GM21825 (cell line): ENCODE data around the gene DNAH8.

Experiments
- ATAC-seq: cut with Tn5 transposase; IDR thresholded peaks from one replicate; pipeline ENCODE4 v1.9.1; 2021; ENCODE audit warnings: mild to moderate bottlenecking, moderate library complexity; ENCODE audit not compliant: unreplicated experiment

Gene DNAH8

GRCh38 chr6:38955861-38956260 is 240.8 kb downstream of the DNAH8 start:
- ATAC-seq: no peak

- ATAC-seq: no peak
Measured at GRCh38 chr6:38957426-38957825, 242.3 kb downstream of the DNAH8 start.

GRCh38 chr6:38959138-38959537 is 244.0 kb downstream of the DNAH8 start:
- ATAC-seq: no peak

- ATAC-seq: no peak
Measured at GRCh38 chr6:38968702-38969149, 253.6 kb downstream of the DNAH8 start.

GRCh38 chr6:38973178-38974057 is 258.3 kb downstream of the DNAH8 start:
- ATAC-seq: no peak

- ATAC-seq: no peak
Measured at GRCh38 chr6:38974389-38975151, 259.5 kb downstream of the DNAH8 start.

- no peak for ATAC-seq
Measured at GRCh38 chr6:38975621-38976049, 260.5 kb downstream of the DNAH8 start.

GRCh38 chr6:38976051-38976450 is 260.9 kb downstream of the DNAH8 start:
- ATAC-seq: no peak

- no peak for ATAC-seq
Measured at GRCh38 chr6:38976801-38977500, 261.8 kb downstream of the DNAH8 start.

- ATAC-seq: no peak
Measured at GRCh38 chr6:38978139-38978704, 263.1 kb downstream of the DNAH8 start.

GRCh38 chr6:38982470-38982869 is 267.4 kb downstream of the DNAH8 start:
- no peak for ATAC-seq

- ATAC-seq: no peak
Measured at GRCh38 chr6:38984723-38985122, 269.6 kb downstream of the DNAH8 start.

- no peak for ATAC-seq
Measured at GRCh38 chr6:38985839-38986238, 270.7 kb downstream of the DNAH8 start.

GRCh38 chr6:38987503-38987902 is 272.4 kb downstream of the DNAH8 start:
- ATAC-seq: no peak

- no peak for ATAC-seq
Measured at GRCh38 chr6:38988736-38989449, 273.8 kb downstream of the DNAH8 start.

- no peak for ATAC-seq
Measured at GRCh38 chr6:38990475-38990874, 275.4 kb downstream of the DNAH8 start.

- no peak for ATAC-seq
Measured at GRCh38 chr6:38996676-38997075, 281.6 kb downstream of the DNAH8 start.

GRCh38 chr6:38997128-38997761 is 282.1 kb downstream of the DNAH8 start:
- no peak for ATAC-seq

- ATAC-seq: no peak
Measured at GRCh38 chr6:39003072-39003471, 288.0 kb downstream of the DNAH8 start.

- ATAC-seq: no peak
Measured at GRCh38 chr6:39003492-39003891, 288.4 kb downstream of the DNAH8 start.
